Left lung (tissue), 10 donors: ENCODE measurements around the gene CCDC171. TPM values are rescaled to one million over a fixed set of nuclear protein-coding genes. Genes with fewer than 3 reads are reported as not detected.
A peak's percentile ranks its signal among the peaks of the same experiment; 100 is the strongest.

Experiments
- ATAC-seq: fragments of 200-7000 bp; cut with Tn5 transposase; one replicate; pipeline ENCODE4 v1.9.1; 2020; ENCODE audit warnings: moderate library complexity
- DNase-seq, 4 donors: peaks; one replicate each; pipeline ENCODE4 v3.0.0-alpha.2; 2013 to 2020
- H3K27ac ChIP-seq, 2 donors: fragments of 200-600 bp; sonication (generic) in 1 of 2; one replicate each; pipeline versions ENCODE4 v1.5.0 to v1.8.0; 2020 to 2021
- H3K27me3 ChIP-seq, 2 donors: fragments of 200-600 bp; sonication (generic) in 1 of 2; one replicate each; pipeline versions ENCODE4 v1.5.0 to v1.8.0; 2020 to 2021
- H3K36me3 ChIP-seq, 2 donors: fragments of 200-600 bp; sonication (generic) in 1 of 2; one replicate each; pipeline versions ENCODE4 v1.5.0 to v1.8.0; 2020 to 2021
- H3K4me1 ChIP-seq, 2 donors: fragments of 200-600 bp; one replicate each; pipeline ENCODE4 v1.8.0; 2021
- H3K4me3 ChIP-seq, 2 donors: fragments of 200-600 bp; sonication (generic) in 1 of 2; one replicate each; pipeline versions ENCODE4 v1.5.0 to v1.8.0; 2020 to 2021; ENCODE audit warnings: mild to moderate bottlenecking in 1 of 2
- H3K9me3 ChIP-seq, 2 donors: fragments of 200-600 bp; sonication (generic) in 1 of 2; one replicate each; pipeline versions ENCODE4 v1.5.0 to v1.8.0; 2020 to 2021
- intact Hi-C, 2 donors: fragments of 100-400 bp; cut with DNase I; formaldehyde crosslinking; loops; one replicate each; pipeline versions ENCODE4 v1.11.2 to v1.14.2; 2022
- polyA plus RNA-seq, 6 donors: library from polyadenylated mRNA; unstranded; fragments of 120-200 nt; gene quantifications; one replicate each; pipeline ENCODE4 v1.2.1, GENCODE V29; 2013; ENCODE audit not compliant: insufficient read length in 6 of 6
- total RNA-seq, 2 donors: library from RNA; stranded (reverse); fragmentation: NEBNext Ultra II Directional; extraction: Animal tissue kit (Norgen Biotek cat#: 25700); gene quantifications; one replicate each; pipeline ENCODE4 v1.2.1, GENCODE V29; 2021
- TF ChIP-seq, protein P1 (sequence below), 2 donors: fragments of 200-600 bp; sonication (generic) in 1 of 2; IDR thresholded peaks; one replicate each; pipeline versions ENCODE4 v1.5.0 to v1.8.0; 2021; ENCODE audit warnings: antibody characterized with exemption in 2 of 2
- donor health status: DM: no; HTN: yes; CAD: no.
- donor health status: DM: no; HTN: no; CAD: no.

Gene CCDC171
- total and polyA plus RNA-seq, 8 donors, result 2.0 to 11.2 (median 10.0) TPM

DNA sequence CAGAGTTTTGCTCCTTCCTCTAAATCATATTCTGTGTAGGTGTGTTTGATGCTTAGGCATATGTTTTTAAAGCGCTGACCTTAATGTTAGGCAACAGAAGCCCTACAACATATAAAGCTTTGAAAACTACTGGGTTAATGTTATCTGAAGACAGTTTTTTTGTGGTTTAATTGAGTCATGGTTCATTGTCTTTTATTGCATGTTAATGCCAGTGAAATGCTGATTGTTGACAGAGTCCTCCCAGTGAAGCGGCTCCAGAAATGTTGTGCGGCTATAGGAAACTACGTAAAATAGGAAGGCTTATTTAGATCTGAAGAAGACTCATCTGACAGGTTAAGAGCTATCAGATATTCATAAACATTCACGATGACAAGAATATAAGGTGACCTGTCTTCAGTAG lies 424.6 kb downstream of the CCDC171 start:
- H3K4me3 ChIP-seq, result no peak overlapping the region
- H3K27me3 ChIP-seq, result no peaks in the 10 kb centered on the region
- TF ChIP-seq, protein P1, sequence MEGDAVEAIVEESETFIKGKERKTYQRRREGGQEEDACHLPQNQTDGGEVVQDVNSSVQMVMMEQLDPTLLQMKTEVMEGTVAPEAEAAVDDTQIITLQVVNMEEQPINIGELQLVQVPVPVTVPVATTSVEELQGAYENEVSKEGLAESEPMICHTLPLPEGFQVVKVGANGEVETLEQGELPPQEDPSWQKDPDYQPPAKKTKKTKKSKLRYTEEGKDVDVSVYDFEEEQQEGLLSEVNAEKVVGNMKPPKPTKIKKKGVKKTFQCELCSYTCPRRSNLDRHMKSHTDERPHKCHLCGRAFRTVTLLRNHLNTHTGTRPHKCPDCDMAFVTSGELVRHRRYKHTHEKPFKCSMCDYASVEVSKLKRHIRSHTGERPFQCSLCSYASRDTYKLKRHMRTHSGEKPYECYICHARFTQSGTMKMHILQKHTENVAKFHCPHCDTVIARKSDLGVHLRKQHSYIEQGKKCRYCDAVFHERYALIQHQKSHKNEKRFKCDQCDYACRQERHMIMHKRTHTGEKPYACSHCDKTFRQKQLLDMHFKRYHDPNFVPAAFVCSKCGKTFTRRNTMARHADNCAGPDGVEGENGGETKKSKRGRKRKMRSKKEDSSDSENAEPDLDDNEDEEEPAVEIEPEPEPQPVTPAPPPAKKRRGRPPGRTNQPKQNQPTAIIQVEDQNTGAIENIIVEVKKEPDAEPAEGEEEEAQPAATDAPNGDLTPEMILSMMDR (IDR thresholded peaks at IDR 0.05), result no peak
- intact Hi-C loops, result no loop called here
- H3K27ac ChIP-seq, result no peak overlapping the region
- no peak for DNase-seq
- ATAC-seq, result no peak
- no peaks in the 10 kb centered on the region for H3K4me1 ChIP-seq
- no peaks in the 10 kb centered on the region for H3K36me3 ChIP-seq
- H3K9me3 ChIP-seq, result peaks cover 0 to 2% of the 10 kb centered on the region in 2 donors

DNA sequence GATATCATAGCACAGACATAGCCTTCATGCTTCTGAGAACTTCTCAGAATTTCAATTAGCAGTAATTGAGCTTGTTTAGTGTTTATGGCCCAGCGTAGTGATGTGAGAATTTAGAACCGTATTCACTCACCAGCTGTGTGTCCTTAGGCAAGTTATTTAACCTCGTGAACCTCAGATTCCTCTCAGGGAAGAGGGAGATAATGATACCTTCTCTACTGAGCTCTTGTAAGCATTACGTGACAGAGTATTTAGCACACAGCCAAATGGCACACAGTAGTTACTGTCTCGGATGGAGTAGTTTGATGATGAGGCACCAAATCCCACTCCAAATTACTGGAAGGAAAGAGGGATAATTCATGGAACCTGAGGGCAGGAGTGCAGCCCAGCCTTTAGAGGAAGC lies 429.3 kb downstream of the CCDC171 start:
- TF ChIP-seq, protein P1 (IDR thresholded peaks at IDR 0.05), result no peak
- intact Hi-C loops, result no loop called here
- DNase-seq (no peak), ATAC-seq (no peak)
- no peak overlapping the region for H3K27ac ChIP-seq
- no peaks in the 10 kb centered on the region for H3K4me1 ChIP-seq
- no peaks in the 10 kb centered on the region for H3K36me3 ChIP-seq
- no peak overlapping the region for H3K4me3 ChIP-seq
- H3K9me3 ChIP-seq, result peaks cover 0 to 2% of the 10 kb centered on the region in 2 donors
- no peaks in the 10 kb centered on the region for H3K27me3 ChIP-seq

DNA sequence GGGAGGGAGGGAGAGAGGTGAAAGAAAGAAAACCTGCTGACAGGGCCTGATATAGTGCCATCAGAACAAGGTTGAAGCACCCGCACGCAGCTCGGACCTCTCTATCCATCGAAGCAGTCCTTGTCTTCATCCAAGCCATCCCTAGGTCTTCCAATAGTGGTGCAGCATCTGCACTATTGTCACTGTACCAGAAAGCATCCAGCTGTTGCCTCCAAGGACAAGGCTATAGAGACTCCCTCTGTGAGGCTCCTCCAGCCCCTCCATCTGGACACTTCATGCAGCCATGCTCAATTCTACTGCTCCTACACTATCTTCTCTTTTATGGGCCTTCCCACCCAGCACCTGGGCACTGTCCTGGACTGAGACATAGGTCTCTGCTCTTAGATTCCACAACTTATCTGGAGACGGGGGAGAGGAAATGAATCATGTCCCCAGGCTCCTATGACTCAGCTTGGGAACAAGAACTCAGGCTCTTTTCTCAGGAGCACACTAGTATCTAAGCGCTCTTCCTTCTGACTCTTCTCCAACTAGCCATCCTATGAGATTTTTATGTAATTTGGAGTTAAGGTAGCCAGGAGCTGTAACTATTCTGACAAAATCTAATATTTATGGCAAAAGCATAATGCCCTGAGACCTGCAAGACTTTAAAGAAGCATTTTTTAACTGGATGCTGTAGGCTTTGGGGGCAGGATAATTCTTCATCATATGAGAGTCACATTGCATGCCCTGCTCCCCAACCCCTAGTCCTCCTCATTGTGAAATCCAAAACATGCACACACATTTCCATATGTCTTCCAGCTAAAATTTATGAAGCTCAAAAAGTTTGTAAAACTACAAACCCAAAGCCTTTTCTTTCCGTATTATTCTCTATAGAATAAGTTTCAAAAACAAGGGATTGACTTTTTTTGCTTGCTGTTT lies 446.8 kb downstream of the CCDC171 start:
- ATAC-seq (peak; percentile 29), DNase-seq (no peak)
- TF ChIP-seq, protein P1 (IDR thresholded peaks at IDR 0.05), result no peak
- no peak overlapping the region for H3K4me3 ChIP-seq
- H3K27me3 ChIP-seq, result no peaks in the 10 kb centered on the region
- intact Hi-C loops, result no loop called here
- no peaks in the 10 kb centered on the region for H3K36me3 ChIP-seq
- H3K9me3 ChIP-seq, result peaks cover 0 to 3% of the 10 kb centered on the region in 2 donors
- H3K4me1 ChIP-seq, result no peaks in the 10 kb centered on the region
- no peak overlapping the region for H3K27ac ChIP-seq

DNA sequence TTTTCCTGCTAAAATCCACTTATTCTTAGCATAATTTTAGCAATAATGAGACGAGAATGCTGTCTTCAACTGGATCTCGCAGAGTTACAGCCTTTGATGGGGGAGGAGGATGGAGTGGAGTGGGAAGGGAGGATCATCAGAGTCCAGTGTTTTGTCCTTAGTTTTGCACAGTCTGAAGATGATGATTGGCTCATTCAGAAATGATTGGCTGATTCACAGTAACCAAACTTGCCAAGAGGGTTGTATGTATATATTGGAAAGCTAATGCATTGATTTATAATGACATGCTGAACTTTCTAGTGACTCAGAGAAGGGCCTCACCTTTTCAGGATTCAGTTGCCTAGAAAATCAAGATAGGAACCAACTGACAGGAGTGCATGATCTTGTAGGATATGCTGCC lies 448.0 kb downstream of the CCDC171 start:
- TF ChIP-seq, protein P1 (IDR thresholded peaks at IDR 0.05), result no peak
- H3K27me3 ChIP-seq, result no peaks in the 10 kb centered on the region
- no peak for ATAC-seq
- intact Hi-C loops, result no loop called here
- no peaks in the 10 kb centered on the region for H3K4me1 ChIP-seq
- H3K27ac ChIP-seq, result no peak overlapping the region
- no peak for DNase-seq
- H3K36me3 ChIP-seq, result no peaks in the 10 kb centered on the region
- no peak overlapping the region for H3K4me3 ChIP-seq
- H3K9me3 ChIP-seq, result peaks cover 0 to 3% of the 10 kb centered on the region in 2 donors

DNA sequence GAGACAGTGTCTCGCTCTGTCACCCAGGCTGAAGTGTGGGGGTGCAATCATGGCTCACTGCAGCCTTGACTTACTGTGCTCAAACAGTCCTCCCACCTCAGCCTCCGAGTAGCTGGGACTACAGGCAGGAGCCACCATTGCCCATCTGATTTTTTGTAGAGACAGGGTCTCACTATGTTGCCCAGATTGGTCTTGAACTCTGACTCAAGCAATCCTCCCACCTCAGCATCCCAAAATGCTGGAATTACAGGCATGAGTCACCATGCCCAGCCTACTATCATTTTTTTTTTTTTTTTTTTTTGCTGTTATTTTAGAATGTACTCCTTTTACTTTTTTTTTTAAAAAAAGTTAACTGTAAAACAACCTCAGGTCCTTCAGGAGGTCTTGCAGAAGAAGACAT lies 449.0 kb downstream of the CCDC171 start:
- TF ChIP-seq, protein P1 (IDR thresholded peaks at IDR 0.05), result no peak
- Histone ChIP-seq H3K9me3 (peaks cover 0 to 3% of the 10 kb centered on the region in 2 donors), H3K36me3 (no peaks in the 10 kb centered on the region), H3K27me3 (no peaks in the 10 kb centered on the region), H3K4me1 (no peaks in the 10 kb centered on the region), H3K27ac (no peak overlapping the region), H3K4me3 (no peak overlapping the region)
- DNase-seq (no peak), ATAC-seq (no peak)
- intact Hi-C loops, result no loop called here
